ENCODE measurements around the gene CDK2.

Gene CDK2

GRCh38 chr12:56011509-56012090 lies 45.0 kb downstream of the CDK2 start:
- DNase-seq, result no peak

DNA sequence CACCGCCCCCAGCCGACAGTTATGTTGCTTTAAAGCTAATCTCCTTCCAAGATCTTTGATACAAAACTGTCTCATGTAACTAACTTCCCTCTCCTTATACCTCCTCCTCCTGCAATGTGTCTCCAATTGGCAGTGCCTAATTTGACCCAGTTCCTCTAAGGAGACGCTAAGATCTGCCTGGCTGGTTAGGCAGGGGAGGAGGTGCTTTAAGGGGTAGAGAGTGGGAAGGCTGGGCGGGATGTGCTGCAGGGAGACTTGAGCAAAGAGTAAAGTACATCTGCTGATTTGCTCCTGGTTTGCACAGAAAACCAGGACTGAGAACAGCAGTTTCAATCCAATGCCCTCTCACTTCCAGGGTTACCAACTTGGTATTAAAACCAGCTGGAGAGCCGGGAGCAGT lies 46.9 kb downstream of the CDK2 start:
- no peak for DNase-seq

DNA sequence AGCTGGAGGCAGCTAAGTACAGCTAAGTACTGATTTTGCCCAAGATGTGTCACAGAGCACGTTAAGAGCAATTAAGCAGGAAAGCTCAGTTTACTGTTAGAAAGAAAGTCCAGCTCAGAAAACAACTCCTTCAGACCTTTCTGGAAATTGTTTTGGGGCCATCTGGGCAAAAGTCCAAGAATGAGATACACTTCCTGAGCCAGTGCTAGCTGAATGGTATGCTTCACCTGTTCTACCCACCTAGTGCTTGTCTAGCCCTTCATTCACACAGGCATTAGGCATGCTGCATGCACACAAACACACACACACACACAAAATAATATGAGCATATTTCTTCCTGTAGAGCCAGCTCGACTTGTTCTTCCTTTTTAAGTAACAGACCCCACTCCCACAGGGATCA lies 47.6 kb downstream of the CDK2 start:
- DNase-seq, result peak; percentile 26

DNA sequence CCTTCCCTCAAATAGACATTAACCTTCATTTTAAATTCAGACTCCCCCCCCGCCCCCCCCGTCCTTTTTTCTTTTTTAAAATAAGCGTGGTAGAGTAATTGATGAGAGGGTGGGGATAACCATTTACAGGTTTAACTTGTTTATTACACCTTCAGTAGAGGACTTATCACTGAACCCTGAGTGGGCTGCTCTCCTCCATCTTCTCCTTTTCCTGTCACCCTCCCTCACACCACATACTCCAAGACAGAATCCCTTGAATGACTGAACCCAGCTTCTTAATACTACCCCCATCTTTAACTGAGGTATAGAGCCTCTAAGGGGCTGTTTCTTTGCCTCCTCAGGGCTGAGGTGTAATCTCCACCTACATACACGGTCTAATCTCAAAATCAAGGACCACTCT lies 50.6 kb downstream of the CDK2 start:
- DNase-seq, result no peak

DNA sequence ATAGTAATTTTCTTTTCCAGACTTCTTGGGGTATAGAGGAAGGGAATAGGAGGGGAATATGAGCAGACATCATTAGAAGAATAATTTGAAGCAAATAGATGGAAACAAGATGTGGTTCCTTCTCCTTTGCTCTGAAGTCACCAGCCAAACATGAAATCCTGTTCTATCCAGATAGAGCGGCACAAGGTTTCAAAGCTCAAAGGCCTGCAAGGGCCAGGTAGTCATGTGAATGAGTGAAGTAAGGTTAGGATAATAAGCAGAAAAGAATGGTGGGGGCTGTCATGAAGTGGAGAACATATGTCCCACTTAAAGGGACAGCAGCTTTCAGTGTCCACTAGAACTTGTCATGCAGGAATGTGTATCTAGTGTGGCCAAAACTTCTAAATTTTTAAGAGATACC lies 51.7 kb downstream of the CDK2 start:
- DNase-seq, result no peak

DNA sequence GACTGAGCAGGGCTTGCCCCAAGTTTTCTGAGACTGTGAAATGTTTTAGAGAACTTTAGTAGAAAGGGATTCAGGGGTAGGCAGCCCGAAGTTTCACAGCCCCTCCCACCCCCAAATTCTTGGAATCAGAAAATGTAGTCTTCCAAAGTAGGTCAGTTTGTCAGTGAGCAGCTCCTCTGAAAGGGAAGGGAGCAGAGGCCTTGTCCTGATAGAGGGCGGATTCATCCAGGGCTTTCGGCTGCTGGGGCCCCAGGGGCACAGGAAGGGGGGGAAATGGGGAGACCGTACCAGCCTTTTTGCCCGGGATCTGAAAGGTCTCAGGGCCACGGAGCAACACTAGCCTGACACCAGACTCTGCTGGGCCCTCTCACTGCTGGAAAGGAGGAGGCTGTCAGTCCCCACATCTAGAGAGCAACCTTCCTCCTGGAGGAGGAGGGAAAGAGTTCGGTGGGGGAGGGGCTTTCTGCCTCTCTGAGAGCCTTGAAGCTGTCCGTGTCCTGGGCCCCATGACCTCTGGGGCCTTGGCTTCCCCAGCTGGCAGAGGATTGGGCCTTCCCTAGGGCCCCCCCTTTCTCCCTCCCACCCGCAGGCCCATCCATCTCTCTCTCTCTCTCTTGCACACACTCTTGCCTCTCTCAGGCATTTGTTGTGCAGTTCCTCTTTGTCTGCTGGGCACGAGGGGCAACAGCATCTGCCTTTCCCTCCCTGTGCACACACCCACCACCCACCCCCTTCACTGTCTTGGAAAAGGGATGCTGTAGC lies 54.0 kb downstream of the CDK2 start, which contains the start of gene IKZF4:
TSS of gene IKZF4 (plus strand) at position 621 of the 762 bp plus-strand sequence. CDS start 451 bp downstream, outside the sequence.
- no peak for DNase-seq

GRCh38 chr12:56021889-56022497 lies 55.4 kb downstream of the CDK2 start:
- DNase-seq, result no peak
